HepG2 (cell line): ENCODE measurements around the gene DLG4. TPM values are rescaled to one million over a fixed set of nuclear protein-coding genes. Genes with fewer than 3 reads are reported as not detected.
"Not testable (repeated sequence)": the region's sequence is repeated elsewhere in the genome, so short reads cannot be mapped to it uniquely, and the experiment has no call there.

ENCODE experiments used
- ATAC-seq: fragments of 200-7000 bp; cut with Tn5 transposase; 3 replicates; pipeline ENCODE4 v1.9.1; 2020; ENCODE audit warnings: mild to moderate bottlenecking, moderate library complexity
- BruUV-seq: library from RNA; stranded (reverse); fragments of 400-500 nt; replicated peaks from 2 replicates; lab custom pipeline; 2021; lab: Mats Ljungman, UMichigan
- CTCF ChIA-PET: fragments of 300-600 bp; formaldehyde crosslinking; extraction: SDS; loops from one replicate; lab custom pipeline; 2021; ENCODE audit warnings: low total read pairs, inconsistent platforms, low intra/inter-chr PET ratio; lab: Yijun Ruan, JAX
- POLR2A ChIA-PET: fragments of 350-600 bp; sonication (Branson Sonifier 250); formaldehyde crosslinking; loops from one replicate; lab custom pipeline; 2020; ENCODE audit warnings: antibody characterized with exemption, inconsistent platforms; lab: Yijun Ruan, JAX
- DNase-seq: peaks from one replicate; pipeline ENCODE4 v3.0.0-alpha.2; 2015; ENCODE audit warnings: low spot score
- FAIRE-seq: peaks from 3 replicates; lab custom pipeline; 2011; peaks lifted over from hg19 to GRCh38; lab: Jason Lieb, UNC
- H2AFZ ChIP-seq: one replicate; pipeline ENCODE4 v1.6.1; 2011; ENCODE audit warnings: low read length, inconsistent platforms
- H3K27ac ChIP-seq: fragments of 300-600 bp; 3 replicates; pipeline ENCODE4 v1.8.0; 2011; ENCODE audit warnings: mixed run types, mild to moderate bottlenecking, mixed read lengths, low read length, inconsistent platforms; ENCODE audit not compliant: insufficient read depth; ENCODE audit errors: extremely low read length
- H3K27me3 ChIP-seq, 2 experiments: fragments of 200-600 bp in 1 of 2; 2 replicates in 1 of 2; 3 replicates in 1 of 2; pipeline versions ENCODE4 v1.6.0 to v1.8.0; 2011; ENCODE audit warnings: low read length in 2 of 2, mild to moderate bottlenecking in 2 of 2, moderate library complexity in 2 of 2, inconsistent platforms in 1 of 2; ENCODE audit not compliant: insufficient read depth in 2 of 2, control insufficient read depth in 1 of 2
- H3K36me3 ChIP-seq, 2 experiments: fragments of 200-600 bp in 1 of 2; replicated peaks in 1 of 2; 2 replicates in 1 of 2; 3 replicates in 1 of 2; pipeline versions ENCODE4 v1.5.1 to v1.8.0; 2011; ENCODE audit warnings: low read length in 2 of 2, inconsistent platforms in 1 of 2; ENCODE audit not compliant: insufficient read depth in 2 of 2, control insufficient read depth in 1 of 2
- H3K4me1 ChIP-seq: 2 replicates; pipeline ENCODE4 v1.5.1; 2012; ENCODE audit warnings: low read length, inconsistent platforms; ENCODE audit not compliant: insufficient read depth
- H3K4me2 ChIP-seq: 2 replicates; pipeline ENCODE4 v1.6.0; 2011; ENCODE audit warnings: low read depth, low read length, inconsistent platforms
- H3K4me3 ChIP-seq, 3 experiments: fragments of 200-600 bp in 1 of 3; sonication (generic), shearing (Covaris generic) in 1 of 3; replicated peaks in 1 of 3; 2 replicates each; pipeline ENCODE4 v1.5.1; 2011 to 2016; ENCODE audit warnings: low read length in 3 of 3, inconsistent platforms in 2 of 3, low read depth in 2 of 3, mild to moderate bottlenecking in 2 of 3, control low read depth in 1 of 3, mixed read lengths in 1 of 3; ENCODE audit not compliant: insufficient read depth in 1 of 3
- H3K79me2 ChIP-seq: one replicate; pipeline ENCODE4 v1.6.1; 2011; ENCODE audit warnings: low read length, inconsistent platforms; ENCODE audit not compliant: insufficient read depth
- H3K9ac ChIP-seq: 2 replicates; pipeline ENCODE4 v1.6.0; 2011; ENCODE audit warnings: mild to moderate bottlenecking, low read depth, low read length, inconsistent platforms; ENCODE audit not compliant: insufficient read depth
- H3K9me3 ChIP-seq: 2 replicates; pipeline ENCODE4 v1.5.1; 2012; ENCODE audit warnings: mild to moderate bottlenecking, low read length
- H4K20me1 ChIP-seq: 2 replicates; pipeline ENCODE4 v1.6.0; 2011; ENCODE audit warnings: inconsistent platforms, mild to moderate bottlenecking, low read length, moderate library complexity; ENCODE audit not compliant: insufficient read depth
- MED1 ChIP-seq: sonication (generic); formaldehyde crosslinking; IDR thresholded peaks from 2 replicates; pipeline ENCODE4 v1.4.0; 2020; ENCODE audit warnings: missing genetic modification reagents
- POGZ ChIP-seq: sonication (generic); formaldehyde crosslinking; IDR thresholded peaks from 2 replicates; pipeline ENCODE4 v1.4.0; 2020; ENCODE audit warnings: mild to moderate bottlenecking, missing genetic modification reagents
- SAP130 ChIP-seq: IDR thresholded peaks from 2 replicates; pipeline ENCODE4 v1.6.1; 2016; ENCODE audit warnings: low read depth
- ZNF232 ChIP-seq: sonication (generic); formaldehyde crosslinking; IDR thresholded peaks from 2 replicates; pipeline ENCODE4 v1.4.0; 2020; ENCODE audit warnings: missing genetic modification reagents, borderline replicate concordance
- WGBS: methylation state at CpG from one replicate; pipeline ENCODE4 v1.1.6; 2017; ENCODE audit warnings: low lambda C conversion rate; 5-methylcytosine and 5-hydroxymethylcytosine counted together
- in situ Hi-C: cut with HindIII; loops from 2 replicates; pipeline ENCODE4 v1.10.0; 2017; ENCODE audit warnings: low pct_unique_long_range_greater_than_20kb; ENCODE audit not compliant: extremely low pct_ligation_motif_present
- intact Hi-C: fragments of 100-400 bp; cut with micrococcal nuclease; formaldehyde crosslinking; loops from one replicate; pipeline ENCODE4 v1.10.0; 2022; ENCODE audit not compliant: unreplicated experiment
- polyA plus RNA-seq, 8 experiments: library from polyadenylated mRNA; depleted of rRNA in 3 of 8; stranded (reverse) in 7 of 8; unstranded in 1 of 8; fragments of >200 nt; fragmentation: Illumina TruSeq in 4 of 8; extraction: Trizol in 4 of 8; gene quantifications; 2 replicates each; pipeline versions ENCODE4 v1.2.1 to v1.2.3, GENCODE V29; 2011 to 2016; ENCODE audit warnings: low read depth in 4 of 8, missing spikeins in 1 of 8, mixed read lengths in 1 of 8; ENCODE audit not compliant: insufficient read depth in 1 of 8
- total RNA-seq, 5 experiments: library from RNA; depleted of rRNA; stranded (reverse); fragments of >200 nt; fragmentation: Illumina TruSeq; extraction: Trizol; gene quantifications; 2 replicates each; pipeline ENCODE4 v1.2.3, GENCODE V29; 2016; ENCODE audit warnings: low read depth in 1 of 5
- TF ChIP-seq, protein P1 (sequence below): IDR thresholded peaks from 2 replicates; pipeline ENCODE4 v1.6.1; 2016

The DLG4 gene
- total and polyA plus RNA-seq, 2 of the 13 experiments (the other 11 are each of a cell fraction or from before 2014, with no cell fraction given): 0.71 to 4.3 TPM

DNA sequence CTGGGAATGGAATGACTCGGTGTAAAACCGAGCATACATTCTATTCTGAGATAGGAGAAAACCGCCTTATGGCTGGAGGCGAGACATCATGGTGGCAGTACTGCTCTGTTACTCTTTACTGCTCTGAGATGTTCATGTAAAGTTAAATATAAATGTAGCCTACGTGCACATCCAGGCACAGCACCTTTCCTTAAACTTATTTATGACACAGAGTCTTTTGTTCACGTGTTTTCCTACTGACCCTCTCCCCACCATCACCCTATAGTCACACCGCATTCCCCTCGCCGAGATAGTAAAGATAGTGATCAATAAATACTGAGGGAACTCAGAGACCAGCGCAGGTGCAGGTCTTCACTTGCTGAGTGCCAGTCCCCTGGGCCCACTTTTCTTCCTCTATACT lies 60.1 kb downstream of the DLG4 start:
- FAIRE-seq, H3K9me3 ChIP-seq, H3K4me3 ChIP-seq, DNase-seq, POLR2A ChIA-PET, H2AFZ ChIP-seq, H3K9ac ChIP-seq, CTCF ChIA-PET, ATAC-seq, BruUV-seq, intact Hi-C loops, H3K36me3 ChIP-seq, H3K27me3 ChIP-seq, H3K27ac ChIP-seq, in situ Hi-C loops, H3K79me2 ChIP-seq, H4K20me1 ChIP-seq: not testable (repeated sequence)
- TF ChIP-seq POGZ (CRISPR knock-in tag): 0 out of 2 replicates have a peak, but pooled peaks have one; percentile 14
- peak; percentile 26; the same call in 1 of the 2 replicates for TF ChIP-seq SAP130 (CRISPR knock-in tag)
- TF ChIP-seq, protein P1, sequence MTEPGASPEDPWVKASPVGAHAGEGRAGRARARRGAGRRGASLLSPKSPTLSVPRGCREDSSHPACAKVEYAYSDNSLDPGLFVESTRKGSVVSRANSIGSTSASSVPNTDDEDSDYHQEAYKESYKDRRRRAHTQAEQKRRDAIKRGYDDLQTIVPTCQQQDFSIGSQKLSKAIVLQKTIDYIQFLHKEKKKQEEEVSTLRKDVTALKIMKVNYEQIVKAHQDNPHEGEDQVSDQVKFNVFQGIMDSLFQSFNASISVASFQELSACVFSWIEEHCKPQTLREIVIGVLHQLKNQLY: peak; percentile 52; the same call in 1 of the 2 replicates
- TF ChIP-seq MED1 (CRISPR knock-in tag): peak; percentile 42; the same call in 1 of the 2 replicates
- TF ChIP-seq ZNF232 (CRISPR knock-in tag): peak; percentile 86
- H3K4me1 ChIP-seq: peaks cover 37% of the 10 kb centered on the region
- peak overlapping the region; percentile 10; the same call in 1 of the 2 replicates for H3K4me2 ChIP-seq
- WGBS: 37% methylated on average over 10 of the region's 10 CpGs

DNA sequence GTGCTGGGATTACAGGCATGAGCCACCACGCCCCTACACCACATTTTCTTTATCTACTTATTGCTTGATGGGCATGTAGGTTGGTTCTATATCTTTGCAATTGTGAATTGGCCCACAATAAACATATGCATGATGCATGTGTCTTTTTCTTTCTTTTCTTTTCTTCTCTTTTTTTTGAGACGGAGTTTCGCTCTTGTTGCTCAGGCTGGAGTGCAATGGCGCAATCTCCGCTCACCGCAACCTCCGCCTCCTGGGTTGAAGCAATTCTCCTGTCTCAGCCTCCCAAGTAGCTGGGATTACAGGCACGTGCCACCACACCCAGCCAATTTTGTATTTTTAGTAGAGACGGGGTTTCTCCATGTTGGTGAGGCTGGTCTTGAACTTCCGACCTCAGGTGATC lies 61.2 kb downstream of the DLG4 start:
- in situ Hi-C loops, CTCF ChIA-PET: not testable (repeated sequence)

More for the DNA sequence above, 61.2 kb downstream of the DLG4 start:
- FAIRE-seq, BruUV-seq, H4K20me1 ChIP-seq, H3K27ac ChIP-seq, ATAC-seq, H2AFZ ChIP-seq, H3K79me2 ChIP-seq, H3K36me3 ChIP-seq, H3K9me3 ChIP-seq, H3K4me3 ChIP-seq, DNase-seq, H3K27me3 ChIP-seq, H3K4me2 ChIP-seq, intact Hi-C loops, H3K9ac ChIP-seq: not testable (repeated sequence)
- peaks cover 33% of the 10 kb centered on the region for H3K4me1 ChIP-seq
- WGBS: 96% methylated on average over 10 of the region's 10 CpGs
- POLR2A ChIA-PET: interaction anchor here (0.7 to 1.2 kb wide), 2 partner anchors 9 to 41 kb away, joined by 4 to 5 read pairs; no protein-coding TSS in a partner anchor
